HG02973 (cell line): Measurements from ENCODE around the gene CEP85L.
"Not testable (repeated sequence)": the region's sequence is repeated elsewhere in the genome, so short reads cannot be mapped to it uniquely, and the experiment has no call there.

Experiments used
- ATAC-seq: cut with Tn5 transposase; IDR thresholded peaks from one replicate; pipeline ENCODE4 v1.9.1; 2021; ENCODE audit warnings: moderate library complexity; ENCODE audit not compliant: unreplicated experiment

CEP85L gene

GRCh38 chr6:118436482-118436881 is 214.9 kb downstream of the CEP85L start:
- ATAC-seq, result no peak

- not testable (repeated sequence) for ATAC-seq
Measured at GRCh38 chr6:118434147-118434546, 217.2 kb downstream of the CEP85L start.

- ATAC-seq, result not testable (repeated sequence)
Measured at GRCh38 chr6:118421312-118421711, 230.1 kb downstream of the CEP85L start.

GRCh38 chr6:118419448-118420394 is 231.7 kb downstream of the CEP85L start:
- no peak for ATAC-seq
